22Rv1 (cell line): ENCODE results near the gene NKAIN1.
A peak's percentile ranks its signal among the peaks of the same experiment; 100 is the strongest.

Source experiments
- H3K27ac ChIP-seq: fragments of 450-650 bp; 2 replicates; pipeline ENCODE4 v1.5.1; 2017
- ZFX ChIP-seq: fragments of 450-650 bp; IDR thresholded peaks from 2 replicates; pipeline ENCODE4 v1.6.1; 2017; ENCODE audit warnings: antibody characterized with exemption, borderline replicate concordance
- TF ChIP-seq, protein P1 (sequence below): fragments of 450-650 bp; IDR thresholded peaks from 2 replicates; pipeline ENCODE4 v1.5.1; 2017; ENCODE audit warnings: mild to moderate bottlenecking

NKAIN1 gene

DNA sequence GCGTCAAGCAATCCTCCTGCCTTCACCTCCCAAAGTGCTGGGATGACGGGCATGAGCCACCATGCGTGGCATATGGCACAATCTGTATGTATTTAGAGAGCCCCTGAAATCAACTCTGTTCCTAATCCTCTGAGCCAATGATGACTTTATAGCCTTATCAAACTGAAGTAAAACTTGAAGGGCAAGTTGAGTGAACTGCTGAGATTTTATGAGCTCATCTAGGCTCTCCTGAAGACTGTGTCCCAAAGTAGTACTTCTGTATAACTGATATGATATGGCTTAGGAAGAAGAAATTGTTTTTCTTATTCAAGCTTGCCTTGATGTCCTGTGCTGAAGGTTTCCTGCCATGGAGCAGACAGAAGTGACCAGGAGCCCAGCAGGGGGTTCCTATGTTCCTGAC lies 23.7 kb upstream of the NKAIN1 start:
- no peak overlapping the region for H3K27ac ChIP-seq
- TF ChIP-seq, protein P1, sequence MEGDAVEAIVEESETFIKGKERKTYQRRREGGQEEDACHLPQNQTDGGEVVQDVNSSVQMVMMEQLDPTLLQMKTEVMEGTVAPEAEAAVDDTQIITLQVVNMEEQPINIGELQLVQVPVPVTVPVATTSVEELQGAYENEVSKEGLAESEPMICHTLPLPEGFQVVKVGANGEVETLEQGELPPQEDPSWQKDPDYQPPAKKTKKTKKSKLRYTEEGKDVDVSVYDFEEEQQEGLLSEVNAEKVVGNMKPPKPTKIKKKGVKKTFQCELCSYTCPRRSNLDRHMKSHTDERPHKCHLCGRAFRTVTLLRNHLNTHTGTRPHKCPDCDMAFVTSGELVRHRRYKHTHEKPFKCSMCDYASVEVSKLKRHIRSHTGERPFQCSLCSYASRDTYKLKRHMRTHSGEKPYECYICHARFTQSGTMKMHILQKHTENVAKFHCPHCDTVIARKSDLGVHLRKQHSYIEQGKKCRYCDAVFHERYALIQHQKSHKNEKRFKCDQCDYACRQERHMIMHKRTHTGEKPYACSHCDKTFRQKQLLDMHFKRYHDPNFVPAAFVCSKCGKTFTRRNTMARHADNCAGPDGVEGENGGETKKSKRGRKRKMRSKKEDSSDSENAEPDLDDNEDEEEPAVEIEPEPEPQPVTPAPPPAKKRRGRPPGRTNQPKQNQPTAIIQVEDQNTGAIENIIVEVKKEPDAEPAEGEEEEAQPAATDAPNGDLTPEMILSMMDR: no peak
- no peak for TF ChIP-seq ZFX

- peak overlapping the region; percentile 43 for H3K27ac ChIP-seq
Observed at GRCh38 chr1:31262393-31262792, 22.7 kb upstream of the NKAIN1 start.

GRCh38 chr1:31261916-31262315 lies 22.2 kb upstream of the NKAIN1 start:
- peak overlapping the region; percentile 43 for H3K27ac ChIP-seq
- TF ChIP-seq ZFX: no peak
- TF ChIP-seq, protein P1: no peak

DNA sequence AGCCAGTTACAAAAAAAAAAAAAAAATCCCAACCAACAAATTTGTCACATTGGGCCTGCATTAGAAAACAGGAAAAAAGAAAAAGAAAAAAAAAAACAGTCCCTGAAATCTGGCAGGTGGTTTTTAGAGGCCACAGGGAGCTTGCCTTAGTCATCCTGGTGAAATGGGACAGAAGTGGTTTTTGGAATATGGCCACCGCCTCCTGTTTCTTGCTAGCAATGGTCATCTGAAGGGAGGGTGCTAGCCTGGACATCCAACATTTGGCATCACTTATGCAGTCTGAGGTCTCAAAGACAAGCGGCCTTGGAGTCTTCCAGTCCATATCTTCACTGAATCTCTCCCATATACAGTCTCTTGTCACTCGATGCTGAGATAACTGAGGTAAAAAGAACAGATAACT lies 20.1 kb upstream of the NKAIN1 start:
- H3K27ac ChIP-seq: no peak overlapping the region
- TF ChIP-seq ZFX: no peak
- TF ChIP-seq, protein P1: no peak

GRCh38 chr1:31258581-31258980 lies 18.9 kb upstream of the NKAIN1 start:
- no peak overlapping the region for H3K27ac ChIP-seq
- TF ChIP-seq ZFX: no peak
- TF ChIP-seq, protein P1: no peak

DNA sequence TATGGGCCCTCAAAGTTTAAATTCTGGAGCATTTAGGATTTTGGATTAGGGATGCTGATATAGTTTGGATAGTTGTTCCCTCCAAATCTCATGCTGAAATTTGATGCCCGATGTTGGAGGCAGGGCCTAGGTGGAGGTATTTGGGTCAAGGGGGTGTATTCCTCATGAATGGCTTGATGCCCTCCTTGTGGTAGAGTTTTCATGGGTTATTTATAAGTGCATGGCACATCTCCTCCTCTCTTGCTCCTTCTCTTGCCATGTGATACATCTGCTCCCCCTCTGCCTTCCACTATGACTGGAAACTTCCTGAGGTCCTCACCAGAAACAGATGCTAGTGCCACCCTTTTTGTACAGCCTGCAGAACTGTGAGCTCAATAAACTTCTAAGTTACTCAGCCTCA lies 17.5 kb upstream of the NKAIN1 start:
- TF ChIP-seq ZFX: no peak
- TF ChIP-seq, protein P1: no peak
- H3K27ac ChIP-seq: no peak overlapping the region

DNA sequence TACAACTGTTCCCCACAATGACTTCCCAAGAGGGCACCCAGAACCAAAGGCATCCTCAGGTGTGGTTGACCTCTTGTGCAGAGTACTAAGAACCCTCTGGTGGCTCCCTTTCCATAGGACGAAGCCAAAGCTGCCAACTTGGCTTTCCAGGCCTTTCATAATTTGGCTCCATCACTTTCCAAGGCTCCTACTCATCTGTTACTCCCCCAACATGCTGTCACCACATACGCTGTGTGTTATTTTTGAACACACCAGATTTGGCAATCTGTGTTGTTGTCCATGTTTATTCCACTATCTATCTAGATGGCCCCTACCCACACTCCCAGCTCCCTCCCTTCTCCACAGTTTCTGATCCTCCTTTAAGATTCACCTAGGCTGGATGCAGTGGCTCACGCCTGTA lies 10.2 kb upstream of the NKAIN1 start:
- H3K27ac ChIP-seq: no peak overlapping the region
- no peak for TF ChIP-seq ZFX
- TF ChIP-seq, protein P1: no peak

DNA sequence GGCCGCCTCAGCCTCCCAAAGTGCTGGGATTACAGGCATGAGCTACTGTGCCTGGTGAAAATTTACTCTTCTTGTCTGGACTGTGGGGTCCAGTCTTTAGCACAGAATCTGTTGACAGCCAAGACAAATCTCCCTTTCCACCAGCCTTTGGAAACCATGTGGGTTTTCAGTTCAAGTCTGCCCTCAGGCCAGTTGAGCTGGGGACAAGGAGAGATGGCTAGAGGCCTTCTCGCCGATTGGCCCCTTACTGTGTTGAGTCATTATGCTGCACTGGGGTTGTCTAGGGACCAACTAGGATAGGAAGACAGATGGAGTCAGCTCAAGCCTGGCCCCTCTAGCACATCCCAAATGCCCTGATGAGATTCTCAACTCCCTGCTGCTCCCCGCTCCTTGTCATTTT lies 8.6 kb upstream of the NKAIN1 start:
- TF ChIP-seq, protein P1: no peak
- TF ChIP-seq ZFX: no peak
- H3K27ac ChIP-seq: no peak overlapping the region
